C4-2B (cell line): ENCODE results near the gene NR4A1.

Experiments used
- H3K27ac ChIP-seq: fragments of 450-650 bp; 2 replicates; pipeline ENCODE4 v1.5.1; 2017
- CTCF ChIP-seq: fragments of 450-650 bp; conservative IDR thresholded peaks from 2 replicates; pipeline ENCODE4 v1.5.1; 2017; ENCODE audit warnings: mild to moderate bottlenecking
- ZFX ChIP-seq: fragments of 450-650 bp; IDR thresholded peaks from 2 replicates; pipeline ENCODE4 v1.6.1; 2017

NR4A1 gene

GRCh38 chr12:52020539-52021336, 30.5 kb upstream of the NR4A1 start:
- TF ChIP-seq CTCF (peak; percentile 75), ZFX (no peak)
- no peak overlapping the region for H3K27ac ChIP-seq

- H3K27ac ChIP-seq = no peak overlapping the region; the same call in 1 of the 2 replicates
- no peak for TF ChIP-seq CTCF
These were observed 28.4 kb upstream of the NR4A1 start for GRCh38 chr12:52022841-52023181.

- TF ChIP-seq ZFX (no peak), CTCF (peak; percentile 99)
- H3K27ac ChIP-seq = peak overlapping the region; percentile 14; the same call in 1 of the 2 replicates
These were observed 27.9 kb upstream of the NR4A1 start for GRCh38 chr12:52023182-52023975.

GRCh38 chr12:52023976-52024688, 27.1 kb upstream of the NR4A1 start:
- TF ChIP-seq ZFX (no peak), CTCF (peak; percentile 65)
- H3K27ac ChIP-seq = peak overlapping the region; percentile 14; the same call in 1 of the 2 replicates

GRCh38 chr12:52024845-52025230, 26.4 kb upstream of the NR4A1 start:
- no peak for TF ChIP-seq ZFX
- TF ChIP-seq CTCF = no peak
- no peak overlapping the region; the same call in 1 of the 2 replicates for H3K27ac ChIP-seq

- H3K27ac ChIP-seq = no peak overlapping the region
These were observed 25.0 kb upstream of the NR4A1 start for GRCh38 chr12:52026263-52026662.

More at GRCh38 chr12:52026263-52026662, 25.0 kb upstream of the NR4A1 start:
- no peak for TF ChIP-seq ZFX
- no peak for TF ChIP-seq CTCF
